ENCODE data around the gene NR2C1.
"Not testable (repeated sequence)": the region's sequence is repeated elsewhere in the genome, so short reads cannot be mapped to it uniquely, and the experiment has no call there.

NR2C1 gene

DNA sequence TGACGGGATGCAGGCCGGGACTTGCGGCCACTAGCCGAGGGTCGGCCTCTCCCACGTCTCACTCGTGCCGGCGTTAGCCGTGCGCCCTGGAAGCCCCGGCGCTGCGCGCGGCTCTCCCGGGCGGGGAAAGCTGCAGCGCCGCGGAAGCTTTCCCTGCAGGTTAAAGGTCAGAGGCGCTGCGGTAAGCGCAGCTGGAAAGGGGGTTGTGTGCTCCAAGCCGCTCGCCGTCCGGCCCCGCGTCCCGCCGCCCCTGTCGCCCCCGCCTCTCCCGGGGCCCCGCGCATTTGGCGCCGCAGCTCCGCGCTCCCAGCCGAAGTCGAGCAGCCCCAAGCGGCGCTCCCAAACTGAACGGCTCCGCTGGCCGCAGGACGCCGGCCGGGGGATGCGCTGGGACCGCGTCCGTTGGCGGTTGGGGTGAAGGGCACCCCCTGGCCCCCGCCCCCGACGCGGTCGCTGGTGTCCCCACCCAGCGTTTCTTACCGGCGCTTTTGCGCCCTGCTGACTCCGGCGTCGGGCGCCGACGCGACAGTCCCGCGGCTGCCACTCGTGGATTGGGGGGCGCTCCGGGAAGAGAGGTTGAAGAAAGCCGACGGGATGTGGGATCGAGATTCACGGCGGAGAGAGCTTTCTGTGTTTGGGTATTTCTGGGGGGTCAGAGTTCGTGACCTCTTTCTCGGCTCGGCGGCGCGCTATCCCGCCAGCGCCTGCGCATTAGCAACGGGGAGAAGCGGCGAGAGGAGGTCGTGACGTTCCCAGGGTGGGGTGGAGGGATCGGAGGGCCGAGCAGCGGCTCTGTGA lies at the start of gene NR2C1:
Gene NR2C1 (minus strand): TSS at position 719 of the 798 bp plus-strand sequence. CDS start 6,234 bp downstream, outside the sequence.
- peak; percentile 94 for DNase-seq

DNA sequence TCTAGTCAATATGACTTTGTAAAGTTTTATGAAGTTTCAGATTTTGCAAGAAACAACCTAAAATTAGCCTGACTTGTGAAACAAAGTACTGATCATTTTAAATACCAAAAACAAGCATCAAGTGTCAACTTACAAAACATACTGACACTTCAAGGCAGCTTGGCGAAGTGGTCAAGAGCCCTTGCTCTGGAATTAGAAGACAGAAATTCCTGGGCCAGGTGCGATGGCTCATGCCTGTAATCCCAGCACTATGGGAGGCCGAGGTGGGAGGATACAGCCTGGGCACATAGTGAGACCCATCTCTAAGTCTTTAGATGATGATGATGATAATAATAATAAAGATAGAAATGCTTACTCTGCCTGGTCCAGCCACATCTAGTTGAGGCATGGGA lies 45.4 kb upstream of the NR2C1 start:
- no peak for DNase-seq

DNA sequence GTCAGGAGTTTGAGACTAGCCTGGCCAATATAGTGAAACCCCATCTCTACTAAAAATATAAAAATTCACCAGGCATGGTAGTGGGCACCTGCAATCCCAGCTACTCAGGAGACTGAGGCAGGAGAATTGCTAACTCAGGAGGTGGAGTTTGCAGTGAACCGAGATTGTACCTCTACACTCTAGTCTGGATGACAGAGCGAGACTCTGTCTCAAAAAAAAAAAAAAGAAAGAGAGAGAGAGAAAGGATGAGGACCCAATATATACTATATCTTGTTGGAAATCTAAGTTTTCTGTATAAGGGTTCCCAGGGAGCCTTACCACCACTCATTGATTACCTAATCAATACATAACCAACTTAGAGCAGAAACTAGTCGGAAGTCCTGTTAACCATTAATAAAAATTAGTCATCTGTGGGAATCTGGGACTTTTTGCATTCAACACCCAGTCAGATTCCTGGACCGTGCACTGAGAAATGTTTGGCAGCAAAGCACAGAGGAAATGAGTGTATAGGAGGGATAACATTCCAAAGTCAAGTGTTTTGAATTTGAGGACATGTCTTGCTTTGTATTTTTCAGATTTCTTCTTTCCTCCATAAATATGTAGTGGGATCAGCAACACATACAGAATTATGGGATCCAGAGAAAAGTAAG lies 44.8 kb upstream of the NR2C1 start:
- no peak for DNase-seq

DNA sequence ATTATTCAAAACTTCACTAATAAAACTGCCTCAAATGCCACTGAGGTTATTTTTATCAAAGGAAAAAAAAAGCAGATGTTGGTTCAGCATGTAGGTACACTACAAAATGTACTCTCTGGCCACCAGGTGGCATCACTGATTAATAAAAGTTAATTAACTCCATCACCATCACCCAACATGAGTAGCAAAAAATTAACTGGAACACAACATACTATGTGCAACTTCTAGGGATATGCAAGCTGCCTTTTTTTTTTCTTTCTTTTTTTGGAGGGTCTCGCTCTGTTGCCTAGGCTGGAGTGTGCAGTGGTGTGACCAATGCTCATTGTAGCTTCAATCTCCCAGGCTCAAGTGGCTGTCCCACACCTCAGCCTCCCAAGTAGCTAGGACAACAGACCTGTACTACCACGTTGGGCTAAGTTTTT lies 43.8 kb upstream of the NR2C1 start:
- peak; percentile 76 for DNase-seq

DNA sequence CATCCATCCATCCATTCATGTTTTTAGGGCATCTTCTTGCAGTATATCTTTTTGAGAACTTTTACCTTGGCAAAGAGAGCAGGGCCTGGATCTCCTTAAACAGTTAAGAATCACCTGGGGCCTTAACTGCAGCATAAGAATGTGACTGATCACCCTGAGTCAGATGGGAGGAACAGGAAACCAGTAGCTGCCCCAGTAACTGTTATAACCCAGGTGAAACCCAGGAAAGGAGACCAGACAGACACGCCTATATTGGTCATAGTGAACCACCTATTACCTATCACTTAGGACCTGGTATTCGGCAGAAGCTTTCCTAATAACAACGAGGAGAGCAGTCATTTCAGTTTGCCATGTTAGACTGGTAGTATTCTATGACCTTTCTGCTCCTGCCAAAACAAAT lies 43.4 kb upstream of the NR2C1 start:
- DNase-seq, result no peak

DNA sequence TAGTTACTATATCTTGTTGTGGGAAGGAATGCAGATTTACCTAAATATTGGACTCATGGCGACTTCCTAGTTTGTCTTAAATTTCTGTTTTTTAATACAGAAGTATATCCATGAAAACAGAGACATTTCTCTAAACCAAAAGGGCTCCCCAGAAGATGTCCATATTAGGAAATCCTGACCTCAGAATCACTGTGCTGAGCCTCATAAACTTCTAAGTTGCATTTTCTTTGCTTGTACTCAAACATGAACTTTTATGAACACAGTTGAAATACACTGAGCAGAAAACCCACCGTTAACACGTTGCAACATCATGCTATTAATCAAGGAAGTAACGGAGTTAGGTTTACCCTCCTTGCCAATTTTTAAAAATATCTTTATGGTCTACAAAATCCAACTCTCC lies 42.9 kb upstream of the NR2C1 start:
- DNase-seq, result no peak

DNA sequence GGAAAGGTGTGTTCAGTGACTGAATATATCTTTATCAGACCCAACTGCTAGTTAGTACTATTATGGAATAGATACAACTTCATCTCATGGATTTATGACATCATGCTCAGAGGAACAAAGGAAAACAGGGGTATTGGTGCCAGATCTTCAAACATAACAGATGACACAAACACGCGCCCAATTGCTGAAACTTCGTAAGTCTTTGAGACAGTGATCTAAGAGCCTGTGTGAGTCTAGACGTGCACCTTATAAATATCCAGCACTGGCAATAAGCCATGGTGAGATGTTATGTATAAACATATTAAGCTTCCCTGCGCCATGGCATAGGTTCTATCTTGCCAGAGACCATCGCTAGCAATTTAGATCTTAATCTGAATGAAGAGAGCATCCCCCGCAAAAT lies 42.2 kb upstream of the NR2C1 start:
- DNase-seq, result no peak

DNA sequence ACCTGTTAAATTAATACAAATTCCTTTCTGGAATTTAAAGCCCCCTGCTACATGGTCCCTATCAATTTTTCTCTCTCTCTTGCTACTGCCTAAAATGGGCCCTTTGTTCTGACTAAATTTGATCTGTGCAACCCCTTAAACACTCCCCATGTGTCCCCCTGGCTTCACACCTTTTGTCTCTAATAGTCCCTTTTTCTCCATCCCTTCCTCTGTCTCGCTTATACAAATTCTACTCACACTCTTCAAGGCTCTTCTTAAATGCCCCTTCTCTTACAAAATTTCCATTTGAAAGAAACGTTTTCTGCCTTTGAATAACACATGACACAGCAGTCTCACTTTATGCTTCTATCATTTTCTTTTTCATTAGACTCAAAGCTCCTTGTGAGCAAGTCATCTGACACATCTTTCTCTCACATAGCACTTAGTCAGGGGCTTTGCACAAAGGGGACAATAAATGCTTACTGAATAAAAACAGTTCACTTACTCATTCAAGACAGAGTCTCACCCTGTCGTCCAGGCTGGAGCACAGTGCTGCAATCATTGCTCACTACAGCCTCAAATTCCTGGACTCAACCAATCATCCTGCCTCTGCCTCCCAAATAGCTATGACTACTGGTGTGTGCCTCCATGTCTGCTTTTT lies 41.5 kb upstream of the NR2C1 start:
- DNase-seq, result no peak

DNA sequence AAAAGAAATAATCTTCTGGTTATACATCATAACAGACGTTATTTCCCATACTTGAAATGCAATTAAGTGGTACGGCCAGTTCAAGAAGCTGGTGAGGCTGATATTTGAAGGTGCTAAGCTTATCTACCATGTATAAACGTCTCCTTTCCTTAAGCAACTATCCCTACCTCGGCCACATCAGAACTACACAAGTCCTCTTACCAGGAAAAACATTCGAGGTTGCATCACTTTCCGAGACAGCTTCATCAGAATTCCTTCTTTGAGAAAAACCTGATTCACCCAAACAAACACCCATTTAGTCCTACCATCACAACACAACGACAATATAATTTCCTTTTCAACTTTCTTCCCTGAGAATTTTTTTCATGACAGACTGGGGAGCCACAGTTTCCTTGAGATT lies 33.9 kb upstream of the NR2C1 start:
- no peak for DNase-seq

DNA sequence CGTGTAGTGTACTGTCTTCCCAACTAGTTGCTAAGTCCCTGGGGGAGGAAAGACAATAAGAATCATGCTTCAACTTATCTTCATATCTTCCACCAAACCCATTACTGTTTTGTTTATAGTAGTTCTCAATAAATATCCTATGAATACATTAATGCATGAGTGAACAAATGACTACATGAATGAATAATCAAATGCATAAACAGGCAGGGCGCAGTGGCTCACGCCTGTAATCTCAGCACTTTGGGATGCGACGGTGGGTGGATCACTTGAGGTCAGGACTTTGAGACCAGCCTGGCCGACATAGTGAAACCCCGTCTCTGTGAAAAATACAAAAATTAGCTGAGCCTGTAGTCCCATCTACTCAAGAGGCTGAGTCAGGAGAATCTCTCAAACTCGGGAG lies 32.1 kb upstream of the NR2C1 start:
- DNase-seq, result no peak

DNA sequence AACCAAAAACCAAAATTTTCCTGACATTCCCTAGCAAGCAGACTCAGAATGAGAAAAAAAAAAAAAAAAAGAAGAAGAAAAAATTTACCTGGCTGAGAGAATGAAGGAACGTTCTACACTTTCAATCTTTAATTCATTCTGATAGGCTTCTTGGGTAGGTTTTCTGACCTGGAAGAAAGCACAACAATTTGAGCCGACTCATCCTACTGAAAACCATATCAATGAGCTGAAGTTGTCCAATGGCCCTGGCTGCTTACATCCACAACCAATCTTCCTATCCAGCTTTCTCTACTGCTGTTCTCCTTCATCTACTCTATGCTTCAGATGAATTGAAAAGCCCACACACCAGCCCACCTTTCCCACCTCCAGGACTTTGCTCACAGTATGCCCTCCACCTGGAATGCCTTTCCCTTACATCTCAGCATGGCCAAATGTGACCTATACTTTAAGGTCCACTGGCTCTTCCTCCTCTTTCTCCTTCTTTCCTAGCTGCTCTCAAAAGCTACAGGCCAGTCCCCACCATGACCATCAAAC lies 31.6 kb upstream of the NR2C1 start:
- DNase-seq, result no peak

DNA sequence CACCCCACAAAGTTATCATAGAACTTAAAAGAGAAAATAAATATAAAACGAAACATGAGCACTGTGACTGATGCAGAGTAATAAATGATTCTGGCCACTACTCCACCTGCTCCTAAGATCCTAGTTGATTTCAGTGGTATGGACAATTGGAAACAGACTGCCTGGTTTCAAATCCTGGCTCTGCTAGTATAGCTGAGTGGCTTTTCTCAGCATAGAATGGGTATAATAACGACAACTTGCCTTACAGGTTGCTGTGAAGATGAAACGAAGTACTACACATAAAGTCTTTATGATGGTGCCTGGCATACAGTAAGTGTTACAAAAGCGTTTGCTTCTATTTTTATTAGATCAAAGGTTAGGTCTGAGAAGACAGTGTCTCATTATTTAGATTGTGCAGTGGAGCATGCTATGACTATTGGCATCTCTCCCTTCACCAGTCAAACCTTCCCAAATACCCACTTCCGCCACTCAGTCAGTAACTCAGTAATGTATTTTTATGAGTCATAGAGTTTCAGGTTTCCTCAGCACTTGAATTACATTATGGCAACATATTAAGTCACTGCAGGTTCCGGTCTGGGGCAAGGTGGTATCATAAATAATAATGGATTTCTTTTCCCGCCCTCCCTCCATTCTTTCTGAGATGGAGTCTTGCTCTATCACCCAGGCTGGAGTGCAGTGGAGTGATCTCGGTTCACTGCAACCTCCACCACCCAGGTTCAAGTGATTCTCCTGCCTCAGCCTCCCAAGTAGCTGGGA lies 29.7 kb upstream of the NR2C1 start:
- peak; percentile 35 for DNase-seq

DNA sequence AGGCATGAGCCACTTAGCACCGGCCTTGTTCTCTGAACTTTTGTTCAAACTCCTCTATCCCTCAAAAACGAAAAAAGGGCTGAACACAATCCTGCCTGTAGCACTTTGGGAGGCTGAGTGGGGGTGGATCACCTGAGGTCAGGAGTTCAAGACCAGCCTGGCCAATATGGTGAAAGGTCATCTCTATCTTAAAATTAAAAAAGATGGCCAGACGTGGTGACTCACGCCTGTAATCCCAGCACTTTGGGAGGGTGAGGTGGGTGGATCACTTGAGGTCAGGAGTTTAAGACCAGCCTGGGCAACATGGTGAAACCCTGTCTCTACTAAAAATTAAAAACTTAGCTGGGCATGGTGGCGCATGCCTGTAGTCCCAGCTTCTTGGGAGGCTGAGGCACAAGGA lies 28.5 kb upstream of the NR2C1 start:
- DNase-seq, result not testable (repeated sequence)

DNA sequence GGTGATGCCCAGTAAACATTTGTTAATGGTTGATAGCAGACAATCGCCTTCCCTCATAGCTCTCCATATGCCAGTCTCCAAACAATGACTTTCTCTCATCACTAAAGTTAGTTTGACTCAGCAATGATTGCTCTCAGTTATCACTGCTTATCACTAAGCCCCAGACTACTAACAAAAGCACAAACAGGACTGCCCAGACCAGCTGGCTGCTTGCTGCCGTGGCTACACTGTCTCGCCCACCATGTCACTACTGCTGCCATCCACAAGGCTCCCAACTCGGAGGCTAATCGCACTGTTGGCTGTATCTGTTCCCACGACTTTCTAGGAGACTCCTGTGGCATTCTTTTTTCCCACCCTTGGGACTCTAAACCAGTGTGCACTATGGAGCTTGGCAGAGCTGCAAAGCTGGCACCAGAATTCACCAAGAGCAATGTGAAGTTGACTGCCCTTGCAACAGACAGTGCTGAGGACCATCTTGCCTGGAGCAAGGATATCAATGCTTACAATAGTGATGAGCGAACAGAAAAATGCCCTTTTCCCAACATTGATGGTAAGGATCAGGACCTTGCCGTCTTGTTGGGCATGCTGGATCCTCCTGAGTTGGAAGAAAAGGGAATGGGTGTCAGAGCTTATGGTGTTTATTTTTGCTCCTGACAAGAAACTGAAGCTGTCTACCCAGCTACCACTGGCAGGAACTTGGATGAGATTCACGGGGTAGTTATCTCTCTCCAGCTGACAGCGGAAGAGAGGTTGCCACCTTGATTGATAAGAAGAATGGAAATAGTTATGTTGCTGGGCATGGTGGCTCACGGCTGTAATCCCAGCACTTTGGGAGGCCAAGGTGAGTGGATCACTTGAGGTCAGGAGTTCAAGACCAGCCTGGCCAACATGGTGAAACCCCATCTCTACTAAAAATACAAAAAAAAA lies 27.1 kb upstream of the NR2C1 start:
- no peak for DNase-seq

DNA sequence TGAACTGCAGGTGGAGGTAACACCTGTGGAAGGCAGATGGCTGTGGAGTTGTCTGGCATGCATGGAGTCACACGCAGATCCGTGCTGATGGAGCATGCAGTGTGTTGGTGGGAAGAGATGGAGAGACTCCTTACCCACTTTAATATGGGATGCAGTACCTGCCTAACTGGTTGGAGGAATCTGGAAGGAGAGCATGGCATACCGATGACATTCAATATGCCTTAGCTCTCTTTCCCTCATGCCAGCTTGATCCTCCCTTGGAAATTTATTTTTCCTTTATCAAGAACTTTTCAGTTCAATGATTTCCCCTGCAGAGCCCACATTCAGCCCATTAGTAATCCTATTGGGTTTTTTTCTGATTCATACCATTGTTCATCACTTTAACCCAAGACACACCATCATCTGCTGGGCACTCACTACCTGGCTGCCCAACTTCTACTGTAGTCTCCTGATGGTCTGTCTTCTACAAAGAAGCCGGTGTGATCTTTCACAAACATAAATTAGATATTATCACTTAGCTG lies 25.9 kb upstream of the NR2C1 start:
- no peak for DNase-seq

DNA sequence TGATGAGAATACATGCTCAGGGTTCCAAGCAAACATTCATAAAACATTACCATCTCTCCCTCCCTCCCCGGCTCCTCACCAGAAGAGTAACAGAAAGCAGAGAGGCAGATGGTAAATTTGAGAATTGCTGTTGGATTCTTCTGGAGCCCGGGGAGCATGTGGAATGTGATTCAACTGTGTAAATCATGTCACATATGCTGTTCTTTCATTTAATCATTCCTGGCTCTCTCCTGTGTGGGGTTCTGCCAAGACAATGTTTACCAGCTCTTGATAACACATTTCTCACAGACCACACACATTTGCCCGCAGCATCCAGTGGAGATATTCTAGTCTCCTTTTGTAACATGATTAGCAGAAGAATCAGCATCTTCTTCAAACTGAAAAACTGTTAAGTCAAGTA lies 23.4 kb upstream of the NR2C1 start:
- DNase-seq, result no peak

DNA sequence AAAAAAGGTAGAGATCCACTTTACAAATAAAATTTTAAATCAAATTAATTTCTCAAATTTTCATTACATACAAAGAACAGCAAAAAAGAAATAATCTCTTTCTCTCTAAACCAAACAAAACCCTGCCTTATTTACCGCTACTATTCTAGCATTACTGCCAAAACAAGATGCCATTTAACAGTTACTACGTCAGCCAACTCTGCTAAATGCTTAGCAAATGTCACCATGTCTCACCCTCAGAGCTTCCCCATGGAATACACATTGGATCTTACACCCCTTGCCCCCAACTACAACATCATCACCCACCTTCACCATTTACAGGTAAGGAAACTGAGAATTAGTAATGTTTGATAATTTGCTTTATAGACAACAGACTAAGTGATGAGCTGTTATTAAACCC lies 23.0 kb upstream of the NR2C1 start:
- no peak for DNase-seq

DNA sequence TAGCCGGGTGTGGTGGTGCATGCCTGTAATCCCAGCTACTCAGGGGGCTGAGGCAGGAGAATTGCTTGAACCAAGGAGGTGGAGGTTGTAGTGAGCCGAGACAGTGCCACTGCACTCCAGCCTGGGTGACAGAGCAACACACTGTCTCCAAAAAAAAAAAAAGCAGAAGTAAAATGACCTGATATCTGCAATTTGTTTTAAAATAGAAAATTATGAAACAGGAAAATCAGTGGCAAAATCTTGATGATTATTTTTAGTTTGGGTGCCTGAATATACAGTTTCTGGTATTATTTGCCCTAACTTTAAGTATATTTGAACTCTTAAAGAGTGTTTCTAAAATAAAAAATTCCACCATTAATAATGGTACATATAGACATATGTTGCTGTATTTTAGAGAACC lies 22.4 kb upstream of the NR2C1 start:
- DNase-seq, result not testable (repeated sequence)

DNA sequence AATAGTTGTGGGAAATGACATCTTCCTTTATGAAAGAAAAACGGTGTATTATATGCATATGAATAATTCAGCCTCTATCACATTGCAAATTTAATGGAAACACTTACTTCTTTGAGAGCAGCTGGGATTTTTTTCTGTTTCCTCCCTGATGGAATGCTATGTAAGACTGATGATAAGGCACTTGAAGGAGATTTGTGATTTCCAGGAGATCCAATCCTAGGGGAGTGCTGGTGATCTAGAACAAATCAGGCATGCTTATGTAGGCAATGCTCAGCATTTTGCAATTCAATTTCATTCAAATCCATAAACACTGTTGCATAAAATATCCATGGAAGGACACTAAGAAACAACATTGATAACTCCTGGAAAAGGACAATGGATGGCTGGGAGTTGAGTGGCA lies 16.0 kb upstream of the NR2C1 start:
- DNase-seq, result no peak

DNA sequence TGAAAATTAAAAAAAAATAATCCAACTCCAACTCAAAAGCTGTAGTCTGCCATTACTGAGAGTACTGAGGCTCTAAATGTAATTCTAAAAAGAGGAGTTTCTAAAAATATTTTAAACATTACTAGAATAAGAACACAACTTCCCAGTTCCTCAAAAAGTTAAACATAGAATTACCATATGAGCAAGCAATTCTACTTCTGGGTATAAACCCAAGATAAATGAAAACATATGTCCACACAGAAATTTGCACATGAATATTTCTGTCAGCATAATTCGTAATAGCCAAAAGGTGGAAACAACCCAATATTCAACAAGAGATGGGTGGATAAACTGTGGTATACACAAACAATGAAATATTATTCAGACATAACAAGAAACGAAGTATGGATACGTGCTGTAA lies 15.0 kb upstream of the NR2C1 start:
- DNase-seq, result no peak

DNA sequence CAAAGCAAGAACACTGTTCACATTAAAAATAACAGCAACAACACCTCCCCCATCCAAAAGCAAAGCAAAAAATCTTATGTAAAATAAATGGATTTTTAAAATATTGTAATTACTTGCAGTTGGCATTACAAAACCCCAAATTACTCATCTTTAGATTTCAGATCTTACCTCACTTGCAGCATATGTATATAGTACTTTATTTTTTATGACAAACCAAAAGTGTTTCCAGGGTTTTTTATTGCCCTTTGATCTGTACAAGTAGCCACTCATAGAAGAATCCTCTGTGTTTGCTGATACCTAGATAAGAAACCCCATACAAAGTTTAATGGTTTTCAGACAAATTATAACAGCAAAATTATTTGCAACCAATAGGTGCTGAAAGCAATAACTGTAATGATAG lies 12.2 kb upstream of the NR2C1 start:
- no peak for DNase-seq

DNA sequence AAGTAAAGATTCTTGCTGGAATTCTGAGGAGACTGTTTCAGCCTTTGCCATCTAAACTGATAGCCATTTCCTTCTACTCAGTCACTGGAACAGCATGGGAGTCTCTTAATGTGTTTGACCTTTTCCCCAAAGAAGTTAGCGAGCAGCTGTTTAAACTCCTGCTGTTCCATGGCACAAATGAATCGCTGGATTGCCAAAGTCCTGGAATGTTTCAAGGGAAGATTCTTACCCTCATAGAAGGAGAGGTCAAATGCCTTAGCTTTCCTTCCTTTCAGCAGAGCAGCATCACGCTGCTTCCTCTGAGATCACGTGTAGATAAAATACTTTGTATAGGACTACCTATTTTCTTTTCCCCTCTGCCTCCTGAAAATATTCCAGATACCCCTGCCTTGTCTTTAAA lies 10.5 kb upstream of the NR2C1 start:
- no peak for DNase-seq
